Measurements from ENCODE around the gene SCUBE3. TPM values are rescaled to one million over a fixed set of nuclear protein-coding genes. Genes with fewer than 3 reads are reported as not detected.

Gene SCUBE3
- polyA plus RNA-seq, 3 donors = 44.7 to 62.8 (median 55.7) TPM

- no peak for DNase-seq
Observed at GRCh38 chr6:35178932-35179832, 34.6 kb upstream of the SCUBE3 start.

DNA sequence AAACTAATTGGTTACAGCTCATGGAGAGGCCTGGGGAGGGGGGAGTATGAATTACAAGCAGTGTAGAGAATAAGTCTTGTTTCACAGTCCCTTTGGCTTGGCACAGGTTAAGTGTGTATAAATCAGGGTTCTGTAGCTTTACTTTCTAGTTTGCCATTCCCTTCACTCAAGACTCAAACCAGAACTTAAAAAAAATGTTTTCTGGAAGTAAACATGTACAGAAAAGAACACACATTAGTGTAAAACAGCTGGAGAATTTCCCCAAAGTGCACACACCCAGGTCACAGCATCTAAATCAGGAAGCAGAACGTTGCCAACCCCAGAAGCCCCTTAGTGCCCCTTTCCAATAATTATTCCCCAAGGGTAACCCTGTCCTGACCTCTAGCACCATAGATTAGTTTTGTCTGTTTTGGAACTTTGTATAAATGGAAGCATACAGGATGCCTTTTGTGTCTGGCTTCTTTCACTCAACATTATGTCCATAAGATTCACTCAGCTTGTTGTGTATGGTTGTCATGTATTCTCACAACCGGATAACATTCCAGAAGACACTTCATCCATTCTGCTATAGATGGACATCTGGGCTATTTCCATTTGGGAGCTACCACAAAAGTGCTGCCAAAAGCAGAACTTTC lies 33.7 kb upstream of the SCUBE3 start:
- DNase-seq = no peak

DNA sequence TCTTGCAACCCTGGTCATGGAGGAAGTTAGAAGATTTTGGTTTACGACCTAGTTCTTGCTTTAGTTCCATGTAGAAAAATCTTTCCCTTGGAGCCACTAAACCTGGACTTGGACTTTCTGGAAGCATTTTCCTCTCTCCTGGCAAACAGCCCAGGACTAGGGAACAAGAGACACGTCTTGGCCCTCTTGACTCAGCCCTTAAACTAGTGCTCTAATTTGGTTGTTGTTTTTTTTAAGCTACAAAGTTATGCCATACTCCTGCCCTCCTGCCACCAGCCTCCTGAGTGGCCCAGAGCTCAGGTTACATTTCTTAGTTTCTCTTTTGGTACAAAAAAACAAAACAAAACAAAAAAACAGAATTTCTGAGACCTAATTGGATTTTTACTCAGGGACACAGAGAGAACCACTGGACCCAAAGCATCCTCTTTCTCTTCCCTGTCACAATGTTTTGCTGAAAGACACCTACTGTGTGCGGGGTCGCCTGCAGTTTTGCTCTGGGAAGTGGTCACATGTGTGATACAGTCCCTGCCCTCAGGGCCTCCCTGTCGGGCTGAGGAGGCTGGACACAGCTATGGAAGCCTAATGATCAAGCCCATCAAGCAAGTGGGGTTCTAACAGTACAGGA lies 32.3 kb upstream of the SCUBE3 start:
- DNase-seq = no peak

- no peak for DNase-seq
Observed at GRCh38 chr6:35181933-35182612, 31.7 kb upstream of the SCUBE3 start.

DNA sequence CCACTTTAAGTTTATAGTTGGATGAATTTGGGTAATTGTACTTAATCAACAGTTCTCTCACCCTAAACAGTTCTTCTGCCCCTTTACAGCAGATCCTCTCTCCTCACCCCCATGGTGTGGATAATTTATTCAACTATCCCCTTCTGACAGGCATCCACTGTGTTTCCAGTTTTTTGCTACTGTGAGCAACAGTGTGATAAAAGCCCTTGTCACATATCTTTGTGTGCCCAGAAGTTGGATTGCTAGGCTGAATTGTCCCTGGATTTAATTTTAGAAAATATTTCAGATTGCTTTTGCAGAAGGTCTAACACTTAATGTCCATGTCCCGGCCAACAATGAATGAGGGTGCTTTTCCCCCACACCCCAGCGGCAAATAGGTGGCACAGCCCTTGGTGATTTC lies 30.5 kb upstream of the SCUBE3 start:
- DNase-seq = no peak

DNA sequence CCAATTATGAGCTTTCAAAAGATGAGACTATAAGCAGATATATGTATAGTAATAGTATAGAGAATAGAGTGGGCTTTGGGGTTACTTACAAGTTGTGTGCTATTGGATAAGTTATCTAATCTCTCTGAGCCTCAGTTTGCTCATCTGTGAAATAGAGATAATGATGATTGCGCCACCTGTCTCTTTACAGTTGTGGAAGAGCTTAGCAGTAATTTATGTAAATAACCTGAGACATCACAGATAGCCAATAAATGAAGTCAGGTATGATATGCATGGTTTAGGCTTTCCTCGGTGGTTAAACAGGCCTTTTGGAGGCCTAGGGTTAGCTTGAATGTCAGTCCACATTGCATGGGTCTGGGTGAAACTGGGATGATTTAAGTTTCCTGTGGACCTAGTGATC lies 29.8 kb upstream of the SCUBE3 start:
- no peak for DNase-seq

DNA sequence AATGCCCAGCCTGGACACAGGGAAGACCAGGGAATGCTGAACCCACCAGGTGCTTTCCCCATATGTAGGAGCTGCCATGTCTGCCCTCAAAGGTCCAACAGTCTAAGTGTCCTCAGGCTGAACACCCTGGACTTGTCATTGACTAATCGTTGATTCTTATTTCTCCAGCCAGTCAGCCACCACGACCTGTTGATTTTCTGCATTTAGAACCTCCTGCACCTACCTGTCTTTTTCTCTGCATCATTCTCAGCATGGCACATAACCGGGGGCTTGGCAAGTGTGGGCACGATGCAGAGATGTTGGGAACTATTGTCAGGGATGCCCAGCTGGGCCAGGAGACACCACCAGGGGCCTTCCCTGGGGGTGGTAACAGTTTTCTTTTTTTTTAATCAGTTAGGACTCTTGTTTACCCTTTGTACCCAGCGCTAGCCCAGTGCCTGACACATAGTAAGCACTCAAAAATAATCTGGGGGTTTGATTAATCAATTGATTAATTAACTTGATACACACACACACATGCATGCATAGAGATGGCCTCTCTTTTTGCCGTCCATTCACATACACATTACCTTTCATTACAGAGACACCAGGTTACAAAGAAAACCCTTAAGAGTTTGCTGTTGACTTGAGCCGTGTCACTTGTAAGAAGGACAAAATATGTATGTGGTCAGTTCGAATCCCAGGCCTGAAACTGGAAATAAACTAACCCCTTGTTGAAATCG lies 29.0 kb upstream of the SCUBE3 start:
- DNase-seq = no peak

DNA sequence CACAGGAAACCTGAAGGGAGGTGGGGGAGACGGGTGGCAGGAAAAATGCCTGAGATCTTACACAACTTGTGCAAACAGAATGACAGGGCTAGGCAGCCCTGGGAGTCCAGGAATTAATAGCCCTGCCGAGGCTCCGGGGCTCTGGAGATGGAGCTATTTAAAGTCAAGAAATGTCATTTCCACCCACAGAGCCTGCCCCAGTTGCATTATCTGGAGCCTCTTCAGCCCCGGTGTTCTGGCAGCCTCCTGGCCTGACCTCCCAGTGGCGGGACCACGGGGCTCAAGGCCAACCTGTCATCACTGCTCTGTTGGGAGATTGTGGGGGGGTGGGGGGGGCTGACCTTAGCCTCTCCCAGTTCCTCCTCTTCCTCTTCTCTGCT lies 28.5 kb upstream of the SCUBE3 start:
- no peak for DNase-seq

DNA sequence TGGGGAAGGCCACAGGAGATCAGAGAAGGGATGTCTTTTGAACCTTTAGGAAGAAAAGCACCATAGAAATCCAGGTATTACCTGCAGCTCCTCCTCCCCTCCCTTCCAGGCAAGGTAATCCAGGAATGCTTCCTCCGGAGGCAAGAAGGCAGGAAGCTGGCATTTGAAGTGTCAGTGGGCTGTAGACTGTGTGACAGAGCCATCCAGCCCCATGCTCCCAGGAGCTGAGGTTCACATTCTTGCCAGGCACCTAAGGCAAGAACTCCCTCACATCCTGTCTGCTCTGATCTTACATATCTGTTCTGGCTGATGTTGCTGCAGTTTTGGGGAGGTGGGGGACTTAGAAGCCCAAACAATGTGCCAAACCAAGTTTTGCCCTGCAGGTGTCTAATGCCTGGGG lies 27.8 kb upstream of the SCUBE3 start:
- no peak for DNase-seq

GRCh38 chr6:35186571-35186970 lies 27.2 kb upstream of the SCUBE3 start:
- DNase-seq = no peak

- no peak for DNase-seq
Observed at GRCh38 chr6:35188886-35189285, 24.9 kb upstream of the SCUBE3 start.

DNA sequence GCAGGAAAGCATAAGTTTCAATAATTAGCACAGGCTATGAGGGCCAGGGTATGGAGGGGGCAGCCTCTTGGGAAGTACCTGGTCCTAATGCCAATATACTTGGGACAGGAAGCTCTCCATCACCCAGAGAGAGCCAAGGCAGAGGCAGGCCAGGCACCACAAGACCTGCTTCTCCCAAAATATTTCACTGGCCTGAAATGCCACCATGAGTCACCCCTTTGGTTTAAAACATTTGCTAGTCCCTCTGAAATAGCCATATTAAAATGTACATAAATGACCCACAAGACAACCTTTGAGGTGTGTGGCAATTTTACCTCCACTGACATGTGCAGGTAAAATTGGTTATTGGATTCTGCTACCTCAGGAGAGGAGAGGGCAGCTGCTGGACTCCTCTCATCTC lies 23.4 kb upstream of the SCUBE3 start:
- no peak for DNase-seq

DNA sequence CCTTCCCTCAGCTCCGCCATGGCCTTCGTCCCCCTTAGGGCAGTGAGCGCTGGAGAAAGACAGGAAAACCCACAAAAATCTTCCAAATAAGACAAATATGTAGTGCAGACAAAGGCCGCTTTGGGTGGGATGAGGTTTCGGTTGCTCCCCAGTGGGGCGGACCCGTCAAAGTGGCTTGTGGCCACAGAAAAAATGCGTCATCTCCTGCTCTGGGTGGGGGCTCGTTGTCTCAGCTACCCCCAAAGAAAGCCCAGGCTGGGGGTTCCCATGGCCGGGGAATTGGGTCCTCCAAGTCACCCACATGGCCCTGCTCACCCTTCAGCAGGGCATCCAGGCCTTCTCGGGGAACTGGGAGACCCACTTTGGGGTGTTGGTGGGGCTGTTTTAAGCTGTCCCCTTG lies 21.9 kb upstream of the SCUBE3 start:
- DNase-seq = no peak

- DNase-seq = no peak
Observed at GRCh38 chr6:35192301-35192860, 21.4 kb upstream of the SCUBE3 start.

DNA sequence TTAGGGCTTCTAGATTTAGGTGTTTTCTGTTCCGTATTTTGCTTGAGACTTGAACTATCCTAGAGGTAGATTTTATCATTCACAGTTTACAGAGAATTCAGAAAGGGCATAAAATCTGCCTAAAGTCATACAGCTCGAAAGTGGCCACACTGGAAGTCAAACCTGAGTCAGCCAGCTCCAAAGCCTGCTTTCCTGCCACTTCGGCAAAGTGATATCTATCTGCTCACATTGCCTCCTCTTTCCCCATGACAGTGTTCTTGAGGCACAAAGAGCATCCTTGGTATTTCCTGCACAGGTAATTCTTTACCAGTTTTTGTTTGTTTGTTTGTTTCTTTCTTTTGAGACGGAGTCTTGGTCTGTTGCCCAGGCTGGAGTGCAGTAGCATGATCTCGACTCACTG lies 19.4 kb upstream of the SCUBE3 start:
- no peak for DNase-seq

DNA sequence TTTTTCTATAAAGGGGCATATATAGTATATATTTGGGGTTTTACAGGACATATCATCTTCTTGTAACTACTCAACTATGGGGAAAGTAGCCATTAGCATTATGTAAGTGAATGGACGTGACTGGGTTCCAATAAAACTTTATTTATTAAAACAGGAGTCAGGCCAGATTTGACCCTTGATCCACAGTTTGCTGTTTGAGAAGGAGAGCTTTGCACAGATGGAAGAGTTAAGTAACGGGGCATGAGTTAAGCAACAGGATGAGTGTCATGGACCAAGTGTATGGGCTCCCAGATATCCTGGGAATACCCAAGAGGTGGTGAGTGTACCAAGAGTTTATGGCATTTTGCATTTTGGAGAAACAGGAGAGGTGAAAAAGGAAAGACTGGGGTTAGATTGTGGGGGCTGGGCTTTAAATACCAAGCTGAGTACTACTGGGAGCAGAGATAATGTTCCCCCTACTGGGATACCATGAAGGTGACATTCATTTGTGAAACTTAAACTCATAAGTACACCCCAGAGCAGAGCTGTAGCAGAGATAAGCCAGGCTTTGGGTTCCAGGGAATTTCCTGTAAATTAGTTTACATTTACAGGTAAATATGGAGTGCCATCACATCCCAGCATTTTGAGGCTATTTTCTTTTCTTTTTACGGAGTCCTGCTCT lies 18.5 kb upstream of the SCUBE3 start:
- no peak for DNase-seq

- no peak for DNase-seq
Observed at GRCh38 chr6:35197196-35197595, 16.6 kb upstream of the SCUBE3 start.

- DNase-seq = no peak
Observed at GRCh38 chr6:35199866-35200265, 13.9 kb upstream of the SCUBE3 start.

- DNase-seq = no peak
Observed at GRCh38 chr6:35202066-35202546, 11.7 kb upstream of the SCUBE3 start.

DNA sequence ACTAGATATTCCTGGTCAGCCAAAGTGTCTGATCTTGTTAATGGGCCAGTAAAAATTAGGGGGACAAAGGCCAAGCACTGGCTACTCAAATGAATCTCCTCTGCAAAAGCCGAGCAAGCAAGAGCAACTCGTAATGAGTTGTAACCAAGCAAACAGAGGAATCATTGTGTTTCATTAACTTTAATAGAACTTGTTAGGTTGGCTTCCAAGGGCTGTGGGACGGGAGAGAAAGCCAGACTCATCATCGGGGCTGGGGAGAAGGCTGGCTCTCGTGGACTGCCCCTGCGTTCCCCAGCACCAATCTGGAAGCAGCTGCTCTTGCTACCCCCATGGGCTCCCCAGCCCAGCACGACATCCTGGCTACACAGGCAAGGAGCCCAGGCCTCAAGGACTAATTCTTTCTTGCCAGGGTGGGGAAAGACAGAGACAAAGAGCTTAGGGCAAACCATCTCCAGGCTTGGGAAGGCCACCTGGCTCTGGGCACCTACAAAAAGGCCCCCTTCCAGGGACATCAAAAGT lies 10.5 kb upstream of the SCUBE3 start:
- DNase-seq = no peak

- no peak for DNase-seq
Observed at GRCh38 chr6:35203680-35204079, 10.1 kb upstream of the SCUBE3 start.

All from renal pelvis (tissue), 4 donors.